Muscle of back (tissue), 11 donors: Measurements from ENCODE around the gene CORO2A. TPM values are rescaled to one million over a fixed set of nuclear protein-coding genes. Genes with fewer than 3 reads are reported as not detected.
A peak's percentile ranks its signal among the peaks of the same experiment; 100 is the strongest.
"Not testable (repeated sequence)": the region's sequence is repeated elsewhere in the genome, so short reads cannot be mapped to it uniquely, and the experiment has no call there.

Source experiments
- DNase-seq, 3 donors: peaks; one replicate each; pipeline versions ENCODE4 v3.0.0 to v3.0.0-alpha.2; 2013
- polyA plus RNA-seq, 10 donors: library from polyadenylated mRNA; unstranded; fragments of 120-200 nt; gene quantifications; one replicate each; pipeline ENCODE4 v1.2.1, GENCODE V29; 2013; ENCODE audit not compliant: insufficient read length in 10 of 10

CORO2A gene
- polyA plus RNA-seq, 10 donors, result 0.13 to 1.2 (median 0.32) TPM

DNA sequence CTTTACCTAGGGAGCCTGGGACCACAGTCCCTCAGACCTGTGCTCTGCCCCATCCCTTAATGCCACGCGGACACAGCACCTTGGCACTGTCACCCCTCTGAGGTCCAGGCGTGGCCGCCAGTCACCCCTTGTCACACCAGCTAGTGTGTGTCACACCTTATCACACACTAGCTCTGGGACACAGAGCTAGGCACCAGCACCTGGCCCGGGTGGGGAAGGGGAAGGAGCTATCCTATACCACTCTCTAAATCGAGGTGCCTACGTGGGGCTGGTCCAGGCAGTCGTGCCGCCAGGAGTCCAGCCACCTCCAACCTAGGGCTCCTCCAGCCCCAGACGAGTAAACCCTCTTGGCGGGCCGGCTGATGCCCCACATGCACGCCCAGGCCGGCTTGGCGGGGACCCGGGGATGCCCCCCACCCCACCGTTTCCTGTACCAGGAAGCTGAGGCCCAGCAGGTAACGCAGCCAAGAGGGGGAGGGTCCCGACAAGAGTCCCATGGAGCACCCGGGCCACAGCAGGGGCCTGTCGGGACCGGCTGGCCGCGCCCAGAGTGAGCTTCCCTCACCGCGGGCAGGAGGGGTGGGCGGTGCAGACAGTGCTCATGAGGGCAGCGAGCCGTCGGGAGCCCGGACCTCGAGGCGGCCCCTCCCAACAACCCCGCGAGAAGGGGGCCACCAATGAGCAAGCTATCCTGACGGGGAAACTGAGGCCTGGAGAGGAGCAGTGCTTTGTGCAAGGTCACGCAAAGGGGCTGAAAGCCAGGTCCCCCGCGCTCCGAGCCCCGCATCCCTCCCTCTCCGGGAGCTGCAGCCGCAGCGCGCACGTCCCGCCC, 550 bp downstream of the CORO2A start:
- DNase-seq, result peak in 1 of 3 donors; percentile 28

DNA sequence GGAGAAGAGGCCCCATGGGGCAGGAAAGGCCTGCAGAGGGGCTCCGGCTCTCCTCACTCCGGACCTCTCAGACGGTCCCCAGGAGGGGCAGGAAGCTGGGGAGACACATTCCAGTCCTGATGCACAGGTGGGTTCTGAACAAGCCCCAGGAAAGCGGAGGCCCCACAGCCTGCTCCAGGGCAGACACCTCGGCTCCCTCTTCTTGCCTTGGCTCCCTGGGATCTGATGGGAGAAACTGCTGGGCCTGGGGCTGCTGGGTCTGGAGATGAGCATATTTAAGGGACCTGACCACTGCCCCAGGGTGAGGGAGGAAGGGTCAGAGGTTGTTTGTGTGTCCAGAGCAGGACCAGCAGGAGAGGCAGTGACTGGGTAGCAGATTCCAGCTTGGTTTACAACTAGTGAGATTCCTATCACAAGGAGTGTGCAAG, 1.2 kb downstream of the CORO2A start:
- no peak for DNase-seq

- DNase-seq, result no peak
Observed at GRCh38 chr9:98190757-98191105, 1.7 kb downstream of the CORO2A start.

DNA sequence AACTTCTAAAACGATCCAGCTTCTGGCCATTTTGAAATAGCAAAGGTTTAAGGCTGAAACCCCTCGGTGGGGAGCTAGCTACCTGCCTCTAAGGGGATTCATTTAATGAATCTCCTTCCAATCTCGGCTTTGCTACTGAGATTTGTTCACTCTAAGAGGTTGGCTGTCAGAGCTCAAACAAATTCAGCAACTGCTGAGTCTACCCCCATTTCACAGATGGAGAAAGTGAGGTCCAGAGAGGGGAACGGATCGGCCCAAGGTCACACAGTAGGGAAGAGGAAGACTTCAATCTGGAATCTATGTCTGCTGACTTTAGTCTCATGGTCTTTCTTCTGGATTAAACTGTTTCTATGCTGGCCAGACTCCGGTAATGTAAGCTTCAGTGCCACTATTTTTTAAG, 3.0 kb downstream of the CORO2A start:
- no peak for DNase-seq

DNA sequence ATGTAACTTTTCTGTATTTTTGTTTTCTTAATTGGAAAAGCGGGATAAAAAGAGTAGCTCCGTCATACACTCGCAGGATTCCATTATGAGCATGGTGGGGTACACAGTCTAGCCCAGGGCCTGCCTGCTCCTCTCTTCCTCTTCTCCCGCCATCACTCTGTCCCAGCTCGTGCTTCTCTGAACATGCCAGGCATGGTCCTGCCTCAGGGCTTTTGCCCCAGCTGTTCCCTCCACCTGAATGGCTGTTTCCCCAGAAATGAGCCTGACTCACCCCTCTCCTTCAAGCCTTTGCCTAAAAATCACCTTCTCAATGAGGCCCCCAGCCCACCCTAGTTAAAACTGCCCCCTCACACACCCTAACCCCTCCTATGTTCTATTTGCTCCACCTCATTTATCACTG, 4.5 kb downstream of the CORO2A start:
- DNase-seq, result no peak

DNA sequence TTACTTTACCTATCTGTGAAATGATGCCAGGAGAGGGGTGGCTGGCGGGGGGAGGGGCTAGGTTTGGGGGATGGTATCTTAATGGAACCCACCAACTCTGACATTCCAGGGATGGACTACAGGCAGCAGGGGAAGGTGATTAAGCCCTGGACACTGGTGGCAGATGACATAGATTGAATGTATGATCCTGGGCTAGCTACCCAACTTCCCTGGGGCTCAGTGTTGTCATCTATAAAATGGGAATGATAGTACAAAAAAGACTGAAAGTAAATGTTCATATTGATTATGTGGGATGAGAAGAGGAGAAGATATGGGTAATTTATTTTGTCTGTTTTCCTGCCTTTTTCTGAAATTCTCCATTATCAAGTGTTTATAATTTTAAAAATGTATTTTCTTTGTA, 6.2 kb downstream of the CORO2A start:
- DNase-seq, result no peak

GRCh38 chr9:98185611-98186171, 6.7 kb downstream of the CORO2A start:
- no peak for DNase-seq

DNA sequence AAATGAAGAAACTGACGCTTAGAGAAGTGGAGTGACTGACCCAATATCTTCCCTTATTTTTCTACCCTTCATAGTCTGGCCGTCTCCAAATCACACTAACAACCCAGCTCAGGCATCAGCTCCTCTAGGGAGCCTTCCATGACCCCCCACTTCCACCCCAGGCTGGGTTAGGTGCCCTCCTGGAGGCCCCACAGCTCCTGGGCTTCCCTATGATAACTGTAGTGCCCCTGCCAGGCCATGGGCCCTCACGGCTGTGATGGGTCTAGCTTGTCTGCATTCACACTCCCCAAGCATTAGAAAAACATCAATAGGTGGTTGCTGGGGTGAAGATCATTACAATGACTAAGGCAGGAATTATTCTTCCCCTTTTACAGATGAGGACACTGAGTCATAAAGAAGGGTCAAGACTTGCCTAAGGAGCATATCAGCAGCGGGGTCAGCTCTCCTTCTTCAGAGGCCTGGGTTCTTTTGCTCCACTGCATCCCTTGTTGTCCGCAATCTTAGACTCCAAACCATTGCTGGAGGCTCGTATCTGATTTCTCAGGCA, 7.3 kb downstream of the CORO2A start:
- no peak for DNase-seq

GRCh38 chr9:98184326-98184725, 8.1 kb downstream of the CORO2A start:
- DNase-seq, result no peak

DNA sequence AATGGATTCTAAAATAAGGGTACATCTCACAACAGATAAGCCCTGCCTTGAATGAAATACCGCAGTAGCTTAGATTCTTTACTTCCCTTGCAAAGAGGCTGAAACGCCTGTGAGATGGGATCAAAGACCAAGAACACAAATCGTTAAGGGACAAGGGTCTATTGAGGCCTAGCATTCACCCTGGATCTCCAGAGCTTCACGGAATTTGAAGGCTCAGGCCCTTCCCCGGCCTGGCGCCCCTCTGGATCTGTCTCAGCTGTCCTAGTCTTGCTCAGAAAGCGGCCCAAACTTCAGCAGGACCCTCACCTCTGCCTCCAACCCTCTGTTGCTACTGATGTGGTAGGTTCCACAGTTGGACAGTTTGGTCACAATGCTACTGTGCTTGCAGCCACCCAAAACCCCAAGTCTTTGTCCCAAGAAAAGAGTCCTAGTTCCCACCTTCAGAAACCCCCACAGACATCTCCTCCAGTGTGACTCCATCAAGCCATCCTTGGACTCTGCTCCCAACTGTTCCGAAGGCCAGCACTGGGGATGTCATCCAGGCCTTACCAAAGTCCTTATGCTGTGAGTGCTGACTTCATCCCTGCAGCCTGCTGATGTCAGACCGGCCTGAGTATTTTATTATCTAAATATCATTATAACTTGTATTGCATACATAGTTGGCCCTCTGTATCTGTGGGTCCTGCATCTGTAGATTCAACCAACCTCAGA, 9.4 kb downstream of the CORO2A start:
- no peak for DNase-seq

DNA sequence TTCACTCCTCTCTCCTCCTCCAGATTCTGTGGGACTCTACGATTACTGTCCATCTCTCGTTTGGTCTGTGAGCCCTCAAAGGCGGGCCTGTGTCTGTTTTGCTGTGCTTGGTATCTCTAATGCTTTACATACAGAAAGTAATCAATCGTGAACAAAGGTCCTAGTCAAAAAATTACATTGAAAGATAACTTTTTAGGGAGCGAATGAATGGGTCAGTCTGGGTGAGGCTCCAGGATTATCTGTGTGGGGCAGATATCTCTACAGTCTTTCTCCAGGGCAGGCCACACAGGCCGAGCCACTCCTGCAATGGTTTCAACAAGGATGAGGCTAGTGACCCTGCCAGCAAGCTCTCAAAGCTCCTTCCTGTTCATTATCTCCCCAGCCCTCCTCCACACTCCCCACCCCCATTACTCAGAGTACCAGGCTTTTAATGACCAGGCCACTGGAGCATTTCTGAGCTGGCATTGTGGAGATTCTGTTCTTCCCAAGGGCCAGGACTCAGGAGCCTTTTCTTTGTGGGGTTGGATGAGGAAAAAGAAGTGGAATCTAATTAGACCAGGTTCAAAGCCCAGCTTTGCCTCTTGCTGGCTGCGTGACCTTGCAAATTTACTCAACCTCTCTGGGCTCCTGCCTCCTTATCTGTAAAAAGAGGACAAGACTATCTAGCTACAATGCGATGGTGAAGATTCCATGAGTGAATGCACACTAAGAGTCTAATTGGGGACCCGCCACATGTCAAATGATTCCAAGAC, 10.2 kb downstream of the CORO2A start:
- no peak for DNase-seq

DNA sequence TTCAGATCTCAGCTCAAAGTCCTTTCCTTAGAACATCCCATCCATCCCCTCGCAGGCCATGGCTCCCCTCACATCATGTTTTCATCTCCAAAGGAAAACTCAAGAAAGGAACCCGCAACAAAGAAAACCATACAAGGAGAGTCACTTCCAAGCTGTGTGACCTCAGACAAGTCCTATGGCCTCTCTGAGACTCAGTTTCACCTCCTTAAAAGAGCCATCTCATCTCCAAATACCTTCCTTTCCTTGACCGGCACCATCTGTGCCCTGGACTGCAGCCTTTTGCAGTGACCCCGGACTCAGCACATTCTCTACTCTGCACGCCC, 10.7 kb downstream of the CORO2A start:
- DNase-seq, result no peak

DNA sequence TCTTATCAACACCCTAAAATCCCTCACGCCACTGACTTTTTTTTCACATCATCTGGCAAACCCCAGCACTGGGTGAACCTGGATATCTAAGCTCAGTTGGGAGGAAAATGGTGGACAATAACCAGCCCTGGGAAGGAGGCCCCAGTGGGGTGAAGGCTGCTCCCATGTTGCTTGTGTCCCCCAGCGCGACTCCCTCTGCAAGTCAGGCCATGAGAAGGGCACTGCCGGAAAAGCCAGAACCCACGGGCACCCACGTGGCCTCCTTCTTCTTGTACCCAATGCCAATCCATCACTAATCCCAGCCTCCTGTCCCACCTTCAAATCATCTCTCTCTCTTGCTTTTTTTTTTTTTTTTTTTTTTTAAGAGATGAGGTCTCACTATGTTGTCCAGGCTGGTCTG, 11.4 kb downstream of the CORO2A start:
- DNase-seq, result no peak

GRCh38 chr9:98178874-98179850, 13.3 kb downstream of the CORO2A start:
- DNase-seq, result no peak

- DNase-seq, result no peak
Observed at GRCh38 chr9:98176391-98177259, 15.8 kb downstream of the CORO2A start.

DNA sequence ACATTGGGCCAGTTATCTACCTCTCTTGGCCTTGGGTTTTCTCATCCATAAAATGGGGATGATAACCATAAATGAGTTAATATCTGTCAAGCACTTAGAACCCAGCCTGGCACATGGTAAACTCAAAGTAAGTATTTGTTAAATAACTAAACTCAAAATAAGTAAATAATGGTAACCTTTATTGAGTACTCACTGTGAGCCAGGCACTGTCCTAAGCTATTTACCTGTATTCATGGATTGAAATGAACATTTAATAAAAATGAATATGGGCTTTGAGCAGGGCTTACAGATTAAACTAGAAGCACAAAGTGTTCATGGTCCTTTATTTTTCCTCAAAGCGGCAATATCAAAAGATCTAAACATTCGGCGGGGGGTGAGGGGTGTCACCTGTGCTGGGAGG, 16.7 kb downstream of the CORO2A start:
- DNase-seq, result no peak

GRCh38 chr9:98175028-98175569, 17.3 kb downstream of the CORO2A start:
- no peak for DNase-seq

DNA sequence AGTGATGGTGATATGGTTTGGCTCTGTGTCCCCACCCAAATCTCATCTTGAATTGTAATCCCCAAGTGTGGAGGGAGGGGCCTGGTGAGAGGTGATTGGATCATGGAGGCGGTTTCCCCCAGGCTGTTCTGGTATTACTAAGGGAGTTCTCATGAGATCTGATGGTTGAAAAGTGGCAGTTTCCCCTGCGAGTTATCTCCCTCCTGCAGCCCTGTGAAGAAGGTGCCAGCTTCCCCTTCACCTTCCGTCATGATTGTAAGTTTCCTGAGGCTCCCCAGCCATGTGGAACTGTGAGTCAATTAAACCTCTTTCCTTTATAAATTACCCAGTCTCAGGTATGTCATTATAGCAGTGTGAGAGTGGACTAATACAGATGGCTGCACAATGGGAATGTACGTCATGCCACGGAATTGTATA, 17.9 kb downstream of the CORO2A start:
- not testable (repeated sequence) for DNase-seq

DNA sequence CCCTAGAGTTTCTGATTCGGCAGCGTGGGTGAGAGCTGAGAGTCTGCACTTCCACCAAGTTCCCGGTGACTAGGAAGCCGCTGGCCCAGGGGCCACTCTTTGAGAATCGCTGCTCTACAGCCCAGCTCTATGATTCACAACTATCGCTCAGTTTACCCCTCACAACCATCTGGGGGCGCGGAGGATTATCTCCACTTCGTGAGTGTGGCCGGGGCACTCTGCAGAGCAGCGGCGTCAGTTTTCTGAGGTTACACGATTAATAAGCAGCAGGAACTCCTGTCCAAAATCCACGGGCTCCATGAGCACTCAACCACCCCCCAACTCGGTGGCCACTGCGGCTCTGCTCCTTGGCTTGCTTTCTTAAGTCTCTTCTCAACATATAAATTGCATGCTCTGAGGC, 19.3 kb downstream of the CORO2A start:
- DNase-seq, result no peak

- DNase-seq, result no peak
Observed at GRCh38 chr9:98172604-98173003, 19.8 kb downstream of the CORO2A start.
